ENCODE measurements around the gene ABCD3. TPM values are rescaled to one million over a fixed set of nuclear protein-coding genes. Genes with fewer than 3 reads are reported as not detected.

ABCD3 gene
- total RNA-seq, 1 experiment from 2014 or later: 48.8 TPM

GRCh38 chr1:94550396-94550795 is 132.2 kb downstream of the ABCD3 start:
- no peaks in the 10 kb centered on the region for H4K20me1 ChIP-seq (ENCODE audit: insufficient read depth)
- H3K4me1 ChIP-seq (ENCODE audit: control insufficient read depth in 1 of 2, insufficient read depth in 2 of 2, low read length in 2 of 2): peaks cover 3 to 34% of the 10 kb centered on the region in 2 experiments; a peak in 3 of 4 replicates
- H3K9me3 ChIP-seq (ENCODE audit: control insufficient read depth in 1 of 2, insufficient read depth in 1 of 2, low read depth in 1 of 2, low read length in 2 of 2): no peaks in the 10 kb centered on the region
- ChIA-PET RAD21 (ENCODE audit: low non-redundant PET in 1 of 2, low total read pairs in 2 of 2, uncharacterized antibody in 2 of 2, unreplicated experiment in 2 of 2) (no interaction called here), POLR2A (no interaction called here), CTCF (no interaction called here)
- no TSS peak for BruUV-seq (replicated peaks)
- no peak overlapping the region for H3K9ac ChIP-seq (ENCODE audit: low read length)
- no peaks in the 10 kb centered on the region for H3K79me2 ChIP-seq (ENCODE audit: insufficient read depth, low read length)
- H3K4me2 ChIP-seq (ENCODE audit: low read length): no peak overlapping the region
- H3K27ac ChIP-seq (ENCODE audit: low read depth, low read length): no peak overlapping the region
- H2AFZ ChIP-seq (ENCODE audit: low read depth, low read length, poor library complexity, severe bottlenecking): peak overlapping the region; percentile 46
- no peaks in the 10 kb centered on the region for H3K36me3 ChIP-seq (ENCODE audit: control insufficient read depth in 1 of 2, insufficient read depth in 2 of 2, low read length in 2 of 2)
- no peak for TF ChIP-seq ATF3 (IDR thresholded peaks at IDR 0.05)
- intact Hi-C loops (cut with micrococcal nuclease): no loop called here
- no peak overlapping the region for H3K4me3 ChIP-seq (replicated peaks in 1 of 2; ENCODE audit: low read depth in 1 of 2, low read length in 2 of 2)
- no peak for ATAC-seq
- DNase-seq (ENCODE audit: low read depth, low spot score): no peak
- no peaks in the 10 kb centered on the region for H3K27me3 ChIP-seq (ENCODE audit: insufficient read depth, low read length)
- no peaks in the 10 kb centered on the region for H3K9me2 ChIP-seq (ENCODE audit: insufficient read depth)

- no peaks in the 10 kb centered on the region for H3K27me3 ChIP-seq (ENCODE audit: insufficient read depth, low read length)
- H3K4me2 ChIP-seq (ENCODE audit: low read length): no peak overlapping the region
- BruUV-seq (replicated peaks): no TSS peak
- ATAC-seq (no peak), DNase-seq (ENCODE audit: low read depth, low spot score) (no peak)
- no peak overlapping the region for H3K4me3 ChIP-seq (replicated peaks in 1 of 2; ENCODE audit: low read depth in 1 of 2, low read length in 2 of 2)
- intact Hi-C loops (cut with micrococcal nuclease): no loop called here
- ChIA-PET CTCF (no interaction called here), POLR2A (no interaction called here), RAD21 (ENCODE audit: low non-redundant PET in 1 of 2, low total read pairs in 2 of 2, uncharacterized antibody in 2 of 2, unreplicated experiment in 2 of 2) (no interaction called here)
- no peaks in the 10 kb centered on the region for H3K36me3 ChIP-seq (ENCODE audit: control insufficient read depth in 1 of 2, insufficient read depth in 2 of 2, low read length in 2 of 2)
- no peaks in the 10 kb centered on the region for H4K20me1 ChIP-seq (ENCODE audit: insufficient read depth)
- peaks cover 3 to 33% of the 10 kb centered on the region in 2 experiments; a peak in 3 of 4 replicates for H3K4me1 ChIP-seq (ENCODE audit: control insufficient read depth in 1 of 2, insufficient read depth in 2 of 2, low read length in 2 of 2)
- no peaks in the 10 kb centered on the region for H3K9me2 ChIP-seq (ENCODE audit: insufficient read depth)
- no peak overlapping the region for H3K9ac ChIP-seq (ENCODE audit: low read length)
- no peaks in the 10 kb centered on the region for H3K79me2 ChIP-seq (ENCODE audit: insufficient read depth, low read length)
- H2AFZ ChIP-seq (ENCODE audit: low read depth, low read length, poor library complexity, severe bottlenecking): peak overlapping the region; percentile 46
- H3K27ac ChIP-seq (ENCODE audit: low read depth, low read length): no peak overlapping the region
- H3K9me3 ChIP-seq (ENCODE audit: control insufficient read depth in 1 of 2, insufficient read depth in 1 of 2, low read depth in 1 of 2, low read length in 2 of 2): no peaks in the 10 kb centered on the region
- no peak for TF ChIP-seq POLR2A (IDR thresholded peaks at IDR 0.05; ENCODE audit: borderline replicate concordance, extremely low read depth, insufficient read depth, insufficient read length)
- TF ChIP-seq SIN3A (IDR thresholded peaks at IDR 0.05; ENCODE audit: low read depth): no peak
- TF ChIP-seq ATF3 (IDR thresholded peaks at IDR 0.05): no peak
- TF ChIP-seq EZH2 (IDR thresholded peaks at IDR 0.05): no peak
- TF ChIP-seq SRF (IDR thresholded peaks at IDR 0.05; ENCODE audit: low read depth): no peak
- TF ChIP-seq JUND (IDR thresholded peaks at IDR 0.05): no peak
- no peak for TF ChIP-seq ZBTB33 (IDR thresholded peaks at IDR 0.05; ENCODE audit: extremely low read depth, insufficient replicate concordance, low read length)
- TF ChIP-seq RAD21 (IDR thresholded peaks at IDR 0.05; ENCODE audit: low read depth): no peak
- no peak for TF ChIP-seq MAX (IDR thresholded peaks at IDR 0.05)
- no peak for TF ChIP-seq CTCF (IDR thresholded peaks at IDR 0.05 in 2 of 3, conservative IDR thresholded peaks at IDR 0.05 in 1 of 3; ENCODE audit: borderline replicate concordance in 1 of 3, insufficient read depth in 1 of 3, low read depth in 2 of 3, low read length in 2 of 3)
- no peak for TF ChIP-seq TCF7L2 (IDR thresholded peaks at IDR 0.05; ENCODE audit: borderline replicate concordance, extremely low read depth, insufficient read depth, insufficient read length)
- TF ChIP-seq EGR1 (IDR thresholded peaks at IDR 0.05; ENCODE audit: low read depth): no peak
Observed at GRCh38 chr1:94550800-94551241, 132.6 kb downstream of the ABCD3 start.
